Astrocyte (in vitro differentiated cells and primary cell): ENCODE data around the gene MRPL20. TPM values are rescaled to one million over a fixed set of nuclear protein-coding genes. Genes with fewer than 3 reads are reported as not detected.

Source experiments
- DNase-seq: peaks from one replicate; pipeline ENCODE4 v3.0.0-alpha.2; 2010; ENCODE audit warnings: low read depth
- FAIRE-seq: peaks from 2 replicates; lab custom pipeline; 2011; peaks lifted over from hg19 to GRCh38; lab: Jason Lieb, UNC
- H2AFZ ChIP-seq: 2 replicates; pipeline ENCODE4 v1.6.0; 2012; ENCODE audit warnings: low read depth, low read length, inconsistent platforms
- H3K27ac ChIP-seq: 2 replicates; pipeline ENCODE4 v1.5.1; 2011; ENCODE audit warnings: low read depth, low read length, inconsistent platforms
- H3K27me3 ChIP-seq: 2 replicates; pipeline ENCODE4 v1.6.0; 2011; ENCODE audit warnings: low read length, inconsistent platforms; ENCODE audit not compliant: insufficient read depth
- H3K36me3 ChIP-seq: 2 replicates; pipeline ENCODE4 v1.5.1; 2011; ENCODE audit warnings: low read length, inconsistent platforms; ENCODE audit not compliant: insufficient read depth
- H3K4me1 ChIP-seq: 2 replicates; pipeline ENCODE4 v1.5.1; 2011; ENCODE audit warnings: low read length, inconsistent platforms; ENCODE audit not compliant: insufficient read depth
- H3K4me2 ChIP-seq: 2 replicates; pipeline ENCODE4 v1.6.0; 2012; ENCODE audit warnings: low read length, inconsistent platforms
- H3K4me3 ChIP-seq: 2 replicates; pipeline ENCODE4 v1.5.1; 2011; ENCODE audit warnings: low read depth, mild to moderate bottlenecking, low read length, inconsistent platforms; ENCODE audit not compliant: insufficient read depth
- H3K79me2 ChIP-seq: 2 replicates; pipeline ENCODE4 v1.6.0; 2012; ENCODE audit warnings: mild to moderate bottlenecking, low read length, inconsistent platforms; ENCODE audit not compliant: insufficient read depth
- H3K9ac ChIP-seq: 2 replicates; pipeline ENCODE4 v1.6.0; 2012; ENCODE audit warnings: mild to moderate bottlenecking, low read length, inconsistent platforms
- H3K9me3 ChIP-seq: 2 replicates; pipeline ENCODE4 v1.5.1; 2012; ENCODE audit warnings: low read depth, mild to moderate bottlenecking, low read length, inconsistent platforms; ENCODE audit not compliant: insufficient read depth
- H4K20me1 ChIP-seq: 2 replicates; pipeline ENCODE4 v1.6.0; 2012; ENCODE audit warnings: low read length, inconsistent platforms; ENCODE audit not compliant: insufficient read depth
- H3K27ac Mint-ChIP-seq: one replicate; pipeline ENCODE4 v1.8.0; 2021; ENCODE audit warnings: mild to moderate bottlenecking, mixed read lengths; ENCODE audit not compliant: unreplicated experiment
- H3K27me3 Mint-ChIP-seq: one replicate; pipeline ENCODE4 v1.8.0; 2021; ENCODE audit warnings: low read depth, mixed read lengths; ENCODE audit not compliant: unreplicated experiment
- H3K36me3 Mint-ChIP-seq: one replicate; pipeline ENCODE4 v1.8.0; 2021; ENCODE audit warnings: low read depth, mixed read lengths; ENCODE audit not compliant: unreplicated experiment
- H3K4me1 Mint-ChIP-seq: one replicate; pipeline ENCODE4 v1.8.0; 2021; ENCODE audit warnings: low read depth, mixed read lengths; ENCODE audit not compliant: unreplicated experiment
- H3K4me3 Mint-ChIP-seq: one replicate; pipeline ENCODE4 v1.8.0; 2021; ENCODE audit warnings: mild to moderate bottlenecking, moderate library complexity, mixed read lengths; ENCODE audit not compliant: unreplicated experiment
- H3K9me3 Mint-ChIP-seq: one replicate; pipeline ENCODE4 v1.8.0; 2021; ENCODE audit warnings: mild to moderate bottlenecking, mixed read lengths; ENCODE audit not compliant: unreplicated experiment
- CTCF ChIP-seq: IDR thresholded peaks from 2 replicates; pipeline ENCODE4 v1.5.1; 2011; ENCODE audit warnings: low read depth, mild to moderate bottlenecking, inconsistent platforms, low read length, moderate library complexity; ENCODE audit not compliant: insufficient read depth
- EZH2 ChIP-seq: IDR thresholded peaks from 2 replicates; pipeline ENCODE4 v1.6.1; 2012; ENCODE audit warnings: mild to moderate bottlenecking, low read length, inconsistent platforms; ENCODE audit not compliant: insufficient read depth
- total RNA-seq: library from RNA; stranded (reverse); gene quantifications from 2 replicates; pipeline ENCODE4 v1.2.1, GENCODE V29; 2021

MRPL20 gene
- total RNA-seq, 1 donor from 2014 or later: 88.5 TPM

- H3K27ac ChIP-seq: no peak overlapping the region
- no peak overlapping the region for H3K4me3 ChIP-seq
- H3K4me1 ChIP-seq: peaks cover 8% of the 10 kb centered on the region
- Mint-ChIP-seq H3K9me3 (no peaks in the 10 kb centered on the region), H3K4me1 (peaks cover 12% of the 10 kb centered on the region), H3K27ac (peak overlapping the region; percentile 12), H3K36me3 (peaks cover 23% of the 10 kb centered on the region), H3K27me3 (no peaks in the 10 kb centered on the region), H3K4me3 (no peak overlapping the region)
- H3K27me3 ChIP-seq: no peaks in the 10 kb centered on the region
- H3K4me2 ChIP-seq: no peak overlapping the region
- H3K36me3 ChIP-seq: peaks cover 65% of the 10 kb centered on the region
- H3K79me2 ChIP-seq: peaks cover 75% of the 10 kb centered on the region
- peaks cover 62% of the 10 kb centered on the region for H4K20me1 ChIP-seq
- H3K9me3 ChIP-seq: no peaks in the 10 kb centered on the region
- DNase-seq (no peak), FAIRE-seq (no peak)
- TF ChIP-seq EZH2 (no peak), CTCF (no peak)
- H3K9ac ChIP-seq: no peak overlapping the region
- no peak overlapping the region for H2AFZ ChIP-seq
These were observed 14.1 kb downstream of the MRPL20 start for GRCh38 chr1:1393014-1393413.

GRCh38 chr1:1391225-1391624 is 15.9 kb downstream of the MRPL20 start:
- Mint-ChIP-seq H3K27ac (no peak overlapping the region), H3K4me1 (peaks cover 6% of the 10 kb centered on the region), H3K36me3 (peaks cover 24% of the 10 kb centered on the region), H3K9me3 (no peaks in the 10 kb centered on the region), H3K27me3 (no peaks in the 10 kb centered on the region), H3K4me3 (no peak overlapping the region)
- Histone ChIP-seq H3K4me1 (no peaks in the 10 kb centered on the region), H3K27me3 (no peaks in the 10 kb centered on the region), H3K79me2 (peaks cover 65% of the 10 kb centered on the region), H3K36me3 (peaks cover 64% of the 10 kb centered on the region), H3K4me3 (no peak overlapping the region), H2AFZ (no peak overlapping the region), H3K9ac (no peak overlapping the region), H3K4me2 (no peak overlapping the region), H3K27ac (no peak overlapping the region), H3K9me3 (no peaks in the 10 kb centered on the region), H4K20me1 (peaks cover 67% of the 10 kb centered on the region)
- TF ChIP-seq CTCF (no peak), EZH2 (no peak)
- DNase-seq (no peak), FAIRE-seq (no peak)

- Histone ChIP-seq H3K4me3 (no peak overlapping the region), H3K9me3 (no peaks in the 10 kb centered on the region), H3K9ac (no peak overlapping the region), H3K27me3 (no peaks in the 10 kb centered on the region), H3K36me3 (peaks cover 70% of the 10 kb centered on the region), H3K4me2 (no peak overlapping the region), H3K27ac (no peak overlapping the region), H3K79me2 (peaks cover 61% of the 10 kb centered on the region), H2AFZ (no peak overlapping the region), H3K4me1 (no peaks in the 10 kb centered on the region), H4K20me1 (peaks cover 71% of the 10 kb centered on the region)
- Mint-ChIP-seq H3K4me3 (no peak overlapping the region), H3K36me3 (peaks cover 27% of the 10 kb centered on the region), H3K27ac (no peak overlapping the region), H3K4me1 (peaks cover 6% of the 10 kb centered on the region), H3K27me3 (no peaks in the 10 kb centered on the region), H3K9me3 (no peaks in the 10 kb centered on the region)
- no peak for FAIRE-seq
- TF ChIP-seq CTCF (no peak), EZH2 (no peak)
- DNase-seq: no peak
These were observed 16.4 kb downstream of the MRPL20 start for GRCh38 chr1:1390675-1391074.
